NCI-H146 treated with DMSO at 0.1 percent for 48 hours (cell line): ENCODE results near the gene WDR5.
"Not testable (repeated sequence)": the region's sequence is repeated elsewhere in the genome, so short reads cannot be mapped to it uniquely, and the experiment has no call there.

Source experiments
- DNase-seq: peaks from one replicate; lab custom pipeline; 2025; ENCODE audit not compliant: unreplicated experiment; lab: John Stamatoyannopoulos, UW

WDR5 gene

DNA sequence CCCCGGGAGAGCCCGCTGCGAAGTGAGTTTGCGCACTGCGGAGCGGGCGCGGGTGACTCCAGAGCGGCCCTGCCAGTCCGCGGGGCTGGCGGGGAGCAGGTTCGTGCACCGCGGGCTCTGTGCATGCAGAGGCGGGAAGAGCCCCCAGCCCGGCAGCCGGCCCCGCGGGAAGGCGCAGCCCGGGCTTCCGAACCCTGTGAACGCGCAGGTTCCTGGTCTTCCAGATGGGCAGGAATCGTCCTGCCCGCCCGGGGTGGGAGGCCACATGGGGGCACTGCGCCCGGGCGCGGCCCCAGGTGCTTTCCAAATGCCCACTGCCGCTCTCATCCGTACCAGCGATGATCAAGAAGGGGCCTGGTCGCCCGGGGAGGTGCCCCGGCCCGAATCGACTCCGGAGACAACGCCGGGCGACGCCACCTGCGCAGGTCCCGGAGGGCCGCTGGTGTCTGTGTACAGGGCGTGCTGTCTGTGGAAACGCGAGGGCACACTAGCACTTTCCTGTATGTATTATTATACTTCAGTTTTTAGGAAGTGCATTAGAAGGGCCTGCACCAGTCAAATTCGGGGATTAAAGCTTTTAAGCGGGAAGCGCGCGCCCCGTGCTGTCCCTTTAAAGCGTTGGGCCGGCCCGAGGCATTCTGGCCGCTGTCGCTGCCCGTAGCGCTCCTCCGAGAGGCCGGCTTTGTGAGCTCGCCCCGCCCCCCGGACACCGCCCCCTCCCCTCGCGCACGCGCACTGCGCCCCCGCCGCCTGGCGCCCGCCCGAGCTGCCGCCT, at the start of gene WDR5:
Gene WDR5, plus strand, starts transcription at position 740 of the 775 bp plus-strand sequence. CDS start 3,796 bp downstream, outside the sequence.
- DNase-seq: peak; percentile 44

DNA sequence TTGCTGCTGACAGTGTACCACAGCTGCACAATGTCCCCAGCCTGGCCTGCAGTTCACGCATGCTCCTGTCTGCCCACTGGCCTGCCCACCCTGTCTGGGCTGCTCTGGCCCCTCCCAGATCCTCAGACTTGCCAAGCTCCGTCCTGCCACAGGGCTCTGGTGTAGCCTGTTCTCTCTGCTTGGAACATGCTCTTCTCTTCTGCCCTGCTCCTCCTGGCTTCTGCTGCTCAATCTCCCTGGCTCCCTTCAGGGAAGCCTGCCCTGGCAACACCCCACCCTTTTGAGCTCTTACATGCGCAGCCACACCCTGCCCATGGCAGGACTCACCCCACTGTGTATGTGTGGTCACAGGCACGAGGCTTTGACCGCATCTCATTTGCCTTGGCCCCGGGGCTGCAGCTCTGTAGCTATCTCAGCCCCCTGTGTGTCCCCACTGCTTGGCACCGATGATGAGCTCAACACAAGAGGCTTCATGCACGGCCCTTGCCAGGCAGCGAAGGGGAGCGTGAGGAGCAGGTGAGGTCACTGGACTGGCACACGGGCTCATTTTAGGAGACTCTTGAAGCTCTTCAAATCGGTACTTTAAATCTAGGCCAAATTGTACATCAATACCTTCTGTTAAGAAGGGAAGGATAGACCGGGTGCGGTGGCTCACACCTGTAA, 47.7 kb upstream of the WDR5 start:
- no peak for DNase-seq

- DNase-seq: no peak
Measured at GRCh38 chr9:134089972-134090371, 45.9 kb upstream of the WDR5 start.

DNA sequence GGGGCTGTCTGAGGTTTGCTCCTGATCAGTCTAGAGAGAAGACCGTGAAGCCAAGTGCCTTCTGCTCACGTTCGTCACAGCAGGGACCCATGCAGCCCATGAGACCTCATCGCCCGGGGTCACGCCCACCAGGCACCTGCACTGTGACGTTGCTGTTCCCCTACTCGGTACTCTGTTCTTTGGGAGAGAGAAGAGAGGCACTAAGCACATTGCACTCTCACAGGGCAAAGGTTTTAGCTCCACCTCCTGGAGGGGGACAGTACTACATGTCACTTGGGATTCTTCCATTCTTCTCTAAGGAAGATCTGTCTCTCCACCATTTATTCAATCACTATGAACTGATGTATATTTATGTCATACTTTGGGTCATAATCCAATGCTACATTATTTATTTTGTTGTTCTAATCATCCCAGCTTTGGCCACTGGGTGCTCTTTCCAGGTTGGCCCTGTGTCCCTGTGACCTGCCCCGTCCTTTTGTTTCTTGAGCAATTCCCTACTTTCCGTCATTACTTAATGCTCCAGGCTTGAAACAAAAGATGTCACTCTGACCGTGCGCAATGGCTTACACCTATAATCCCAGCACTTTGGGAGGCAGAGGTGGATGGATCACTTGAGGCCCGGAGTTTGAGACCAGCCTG, 36.6 kb upstream of the WDR5 start:
- peak; percentile 29 for DNase-seq

- DNase-seq: no peak
Measured at GRCh38 chr9:134100040-134100439, 35.8 kb upstream of the WDR5 start.

DNA sequence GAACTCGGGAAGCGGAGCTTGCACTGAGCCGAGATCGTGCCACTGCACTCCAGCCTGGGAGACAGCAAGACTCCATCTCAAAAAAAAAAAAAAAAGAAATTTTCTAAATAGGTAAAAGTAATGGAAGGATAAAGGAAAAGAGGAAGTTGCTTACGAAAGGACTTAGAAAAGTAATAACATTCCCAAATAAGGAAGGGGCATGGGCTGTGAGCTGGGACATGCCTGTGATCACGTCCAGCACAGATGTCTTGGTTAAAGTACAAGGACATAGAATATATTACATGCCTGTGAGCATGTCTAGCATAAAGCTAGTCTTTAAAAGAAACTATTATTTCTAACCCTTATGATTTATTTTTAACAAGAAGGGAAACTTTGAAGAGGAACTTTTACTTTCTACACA, 34.7 kb upstream of the WDR5 start:
- DNase-seq: not testable (repeated sequence)

GRCh38 chr9:134101623-134102149, 34.2 kb upstream of the WDR5 start:
- DNase-seq: no peak

GRCh38 chr9:134103391-134103998, 32.4 kb upstream of the WDR5 start:
- no peak for DNase-seq

DNA sequence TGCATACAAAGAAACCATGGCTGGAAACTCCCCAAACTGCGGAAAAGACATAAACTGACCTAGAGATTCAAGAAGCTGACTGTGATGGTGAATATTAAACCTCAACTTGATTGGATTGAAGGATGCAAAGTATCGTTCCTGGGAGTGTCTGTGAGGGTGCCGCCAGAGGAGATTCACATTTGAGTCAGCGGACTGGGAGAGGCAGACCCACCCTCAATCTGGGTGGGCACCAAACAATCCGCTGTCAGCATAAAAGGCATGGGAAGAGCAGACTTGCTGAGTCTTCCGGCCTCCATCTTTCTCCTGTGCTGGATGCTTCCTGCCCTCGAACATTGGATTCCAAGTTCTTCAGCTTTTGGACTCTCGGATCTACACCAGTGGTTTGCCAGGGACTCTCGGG, 24.8 kb upstream of the WDR5 start:
- no peak for DNase-seq

DNA sequence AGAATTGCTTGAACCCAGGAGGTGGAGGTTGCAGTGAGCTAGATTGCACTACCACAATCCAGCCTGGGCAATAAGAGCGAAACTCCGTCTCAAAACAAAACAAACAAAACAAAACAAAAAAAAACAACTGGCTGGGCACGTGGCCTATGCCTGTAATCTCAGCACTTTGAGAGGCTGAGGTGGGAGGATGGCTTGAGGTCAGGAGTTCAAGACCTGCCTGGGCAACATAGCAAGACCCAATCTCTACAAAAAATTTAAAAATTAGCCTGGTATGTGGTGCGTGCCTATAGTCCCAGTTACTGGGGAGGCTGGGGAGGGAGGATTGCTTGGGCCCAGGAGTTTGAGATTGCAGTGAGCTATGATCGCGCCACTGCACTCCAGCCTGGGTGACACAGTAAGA, 23.3 kb upstream of the WDR5 start:
- no peak for DNase-seq

- not testable (repeated sequence) for DNase-seq
Measured at GRCh38 chr9:134118972-134119371, 16.9 kb upstream of the WDR5 start.

GRCh38 chr9:134123764-134124128, 12.1 kb upstream of the WDR5 start:
- DNase-seq: no peak

DNA sequence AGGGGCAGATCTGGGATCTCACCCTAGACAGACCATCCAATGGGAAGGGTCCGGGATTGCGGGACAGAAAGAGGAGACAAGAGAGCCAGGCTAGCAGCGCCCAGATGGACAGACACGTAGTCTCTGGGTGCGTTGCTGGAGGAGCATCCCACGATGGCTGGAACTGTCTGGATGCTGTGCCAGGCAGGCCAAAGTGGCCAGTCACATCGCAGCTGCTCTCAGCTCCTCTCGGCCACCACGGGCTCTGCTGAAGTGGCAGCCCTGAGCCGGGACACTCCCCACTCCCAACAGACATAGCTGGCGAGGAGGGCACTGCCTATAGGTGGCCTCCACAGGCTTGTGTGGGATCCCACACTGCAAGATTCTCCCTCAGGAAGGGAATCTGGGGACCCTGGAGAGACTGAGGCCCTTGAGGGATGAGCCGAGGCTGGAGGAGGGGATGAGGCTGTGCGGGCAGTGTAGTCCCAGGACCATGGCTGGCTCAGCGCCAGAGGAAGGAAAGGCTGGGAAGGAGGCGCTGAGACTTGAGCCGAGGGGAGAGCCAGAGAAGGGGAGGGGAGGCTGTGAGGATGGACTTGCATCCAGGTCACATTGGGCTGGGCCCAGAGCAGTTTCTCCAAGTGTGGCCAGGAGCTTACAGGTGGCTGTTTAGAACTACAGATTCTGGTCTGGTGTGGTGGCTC, 10.3 kb upstream of the WDR5 start:
- DNase-seq: no peak

GRCh38 chr9:134126373-134126772, 9.5 kb upstream of the WDR5 start:
- DNase-seq: no peak

- no peak for DNase-seq
Measured at GRCh38 chr9:134127065-134127580, 8.8 kb upstream of the WDR5 start.

DNA sequence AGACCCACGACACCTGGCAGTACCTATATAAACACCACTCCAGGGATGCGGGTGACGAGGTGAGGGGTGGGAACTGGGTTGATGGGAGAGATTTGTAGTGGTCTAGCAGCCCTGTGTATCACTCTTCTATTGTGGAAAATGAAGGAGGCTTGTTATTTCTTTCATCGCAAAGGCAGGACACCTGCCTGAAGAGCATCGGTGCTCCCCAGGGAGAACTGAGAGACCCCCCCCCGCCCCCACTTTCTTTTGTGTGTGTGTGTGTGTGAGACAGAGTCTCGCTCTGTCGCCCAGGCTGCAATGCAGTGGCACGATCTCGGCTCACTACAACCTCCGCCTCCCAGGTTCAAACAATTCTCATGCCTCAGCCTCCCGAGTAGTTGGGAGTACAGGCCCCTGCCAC, 8.3 kb upstream of the WDR5 start:
- no peak for DNase-seq

- DNase-seq: no peak
Measured at GRCh38 chr9:134128727-134129679, 6.9 kb upstream of the WDR5 start.

DNA sequence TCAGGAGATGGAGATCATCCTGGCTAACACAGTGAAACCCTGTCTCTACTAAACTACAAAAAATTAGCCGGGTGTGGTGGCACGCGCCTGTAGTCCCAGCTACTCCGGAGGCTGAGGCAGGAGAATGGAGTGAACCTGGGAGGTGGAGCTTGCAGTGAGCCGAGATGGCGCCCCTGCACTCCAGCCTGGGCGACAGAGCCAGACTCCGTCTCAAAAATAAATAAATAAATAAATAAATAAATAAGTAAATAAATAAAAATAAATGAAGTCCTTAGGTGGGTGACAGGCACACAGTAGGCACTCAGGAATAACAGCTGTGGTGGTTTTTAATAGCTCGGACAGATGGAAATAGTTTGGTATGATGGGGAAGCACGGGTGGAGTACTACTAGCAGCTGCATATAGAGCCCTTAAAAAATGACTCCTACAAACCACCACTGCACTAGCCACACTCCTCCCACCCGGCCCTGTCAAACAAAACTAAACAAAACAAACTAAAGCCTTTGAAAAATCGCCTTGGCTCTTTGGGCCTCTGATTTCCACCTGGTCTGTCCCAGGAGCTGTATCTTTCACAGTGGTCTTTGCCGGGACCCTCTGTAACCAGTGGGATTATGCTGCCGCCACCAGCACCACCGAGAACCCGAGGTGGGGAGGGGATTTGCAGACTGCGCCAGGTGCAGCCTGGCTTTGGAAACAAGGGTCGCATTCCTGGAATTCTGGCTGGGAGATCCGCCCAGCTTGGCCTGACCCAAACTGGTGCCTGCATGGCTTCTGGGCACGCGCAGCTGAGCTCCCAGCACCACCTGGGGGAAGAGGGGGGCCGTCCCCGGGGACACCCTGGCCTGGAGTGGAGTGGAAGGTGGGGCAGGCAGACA, 5.1 kb upstream of the WDR5 start:
- DNase-seq: no peak
